ENCODE results near the gene SNAP47. TPM values are rescaled to one million over a fixed set of nuclear protein-coding genes. Genes with fewer than 3 reads are reported as not detected.

Gene SNAP47
- total RNA-seq, 1 donor from 2014 or later, result 24.2 TPM

DNA sequence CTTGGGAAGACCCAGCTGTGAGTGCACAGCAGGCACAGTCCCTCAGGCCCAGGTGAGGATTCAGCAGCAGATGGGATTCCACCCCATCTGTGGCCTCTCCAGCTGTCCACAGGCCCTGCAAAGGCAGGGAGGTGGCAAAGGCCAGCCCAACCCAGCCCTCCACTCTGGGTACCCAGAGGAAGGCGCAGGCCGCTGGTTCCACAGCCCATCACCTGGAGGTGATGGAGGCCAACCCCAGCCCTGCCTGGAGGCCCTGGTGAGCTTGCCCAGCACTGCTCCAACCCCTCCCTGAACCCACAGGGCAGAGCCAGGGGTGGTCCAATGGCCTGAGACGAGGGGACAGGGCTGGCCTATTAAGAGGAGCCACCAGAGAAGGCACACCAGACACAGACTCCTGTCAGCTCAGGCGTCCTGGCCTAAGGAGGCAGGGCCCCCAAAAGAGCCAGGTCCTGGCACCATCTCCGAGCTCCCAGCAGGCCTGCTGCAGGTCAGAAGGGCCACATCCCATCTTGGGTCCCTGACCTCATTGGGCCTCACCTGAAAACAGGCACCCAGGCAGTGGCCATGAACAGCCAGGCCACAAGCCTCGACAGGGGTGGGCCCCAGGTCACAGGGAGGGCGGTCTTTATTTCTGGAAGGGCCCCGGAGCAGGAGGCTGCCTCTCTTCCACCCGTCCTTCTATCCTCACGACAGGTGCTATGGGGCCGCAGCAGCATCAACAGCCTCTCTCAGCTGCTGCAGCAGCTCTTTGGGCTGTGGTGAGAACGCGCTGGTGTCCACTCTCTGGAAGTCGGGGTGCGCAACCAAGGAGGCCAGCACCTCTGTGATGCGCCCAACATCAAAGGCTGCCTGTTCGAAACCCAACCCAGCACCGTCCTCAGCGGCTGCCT is 3.3 kb upstream of the SNAP47 start:
- intact Hi-C loops (cut with micrococcal nuclease), result loop anchor here (5.0 kb wide), 1 partner anchor 545 kb away; no protein-coding TSS in a partner anchor
- ChIA-PET POLR2A (no interaction called here), CTCF (no interaction called here)
- no peak overlapping the region for H3K27ac Mint-ChIP-seq
- H3K36me3 Mint-ChIP-seq (ENCODE audit: low read depth), result peaks cover 18% of the 10 kb centered on the region
- ATAC-seq (ENCODE audit: low read depth) (no peak), DNase-seq (no peak)
- peaks cover 60% of the 10 kb centered on the region for H3K4me1 Mint-ChIP-seq
- H3K9me3 Mint-ChIP-seq, result no peaks in the 10 kb centered on the region
- no peak overlapping the region for H3K4me3 Mint-ChIP-seq
- TF ChIP-seq, protein P1, sequence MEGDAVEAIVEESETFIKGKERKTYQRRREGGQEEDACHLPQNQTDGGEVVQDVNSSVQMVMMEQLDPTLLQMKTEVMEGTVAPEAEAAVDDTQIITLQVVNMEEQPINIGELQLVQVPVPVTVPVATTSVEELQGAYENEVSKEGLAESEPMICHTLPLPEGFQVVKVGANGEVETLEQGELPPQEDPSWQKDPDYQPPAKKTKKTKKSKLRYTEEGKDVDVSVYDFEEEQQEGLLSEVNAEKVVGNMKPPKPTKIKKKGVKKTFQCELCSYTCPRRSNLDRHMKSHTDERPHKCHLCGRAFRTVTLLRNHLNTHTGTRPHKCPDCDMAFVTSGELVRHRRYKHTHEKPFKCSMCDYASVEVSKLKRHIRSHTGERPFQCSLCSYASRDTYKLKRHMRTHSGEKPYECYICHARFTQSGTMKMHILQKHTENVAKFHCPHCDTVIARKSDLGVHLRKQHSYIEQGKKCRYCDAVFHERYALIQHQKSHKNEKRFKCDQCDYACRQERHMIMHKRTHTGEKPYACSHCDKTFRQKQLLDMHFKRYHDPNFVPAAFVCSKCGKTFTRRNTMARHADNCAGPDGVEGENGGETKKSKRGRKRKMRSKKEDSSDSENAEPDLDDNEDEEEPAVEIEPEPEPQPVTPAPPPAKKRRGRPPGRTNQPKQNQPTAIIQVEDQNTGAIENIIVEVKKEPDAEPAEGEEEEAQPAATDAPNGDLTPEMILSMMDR (IDR thresholded peaks at IDR 0.05), result no peak
- no peaks in the 10 kb centered on the region for H3K27me3 Mint-ChIP-seq

- intact Hi-C loops (cut with micrococcal nuclease), result loop anchor here (5.0 kb wide), 1 partner anchor 545 kb away; no protein-coding TSS in a partner anchor
- POLR2A ChIA-PET, result interaction anchor here (0.5 kb wide), 1 partner anchor 1670 kb away, joined by 4 read pairs; no protein-coding TSS in a partner anchor
- peaks cover 18% of the 10 kb centered on the region for H3K36me3 Mint-ChIP-seq (ENCODE audit: low read depth)
- TF ChIP-seq, protein P1 (IDR thresholded peaks at IDR 0.05), result no peak
- no peak for ATAC-seq (ENCODE audit: low read depth)
- no peak overlapping the region for H3K4me3 Mint-ChIP-seq
- H3K27me3 Mint-ChIP-seq, result no peaks in the 10 kb centered on the region
- DNase-seq, result no peak
- H3K27ac Mint-ChIP-seq, result no peak overlapping the region
- H3K9me3 Mint-ChIP-seq, result no peaks in the 10 kb centered on the region
- peaks cover 54% of the 10 kb centered on the region for H3K4me1 Mint-ChIP-seq
- CTCF ChIA-PET, result no interaction called here
These were observed 2.5 kb upstream of the SNAP47 start for GRCh38 chr1:227732586-227733308.

GRCh38 chr1:227733309-227733705 is 1.9 kb upstream of the SNAP47 start:
- ChIA-PET POLR2A (interaction anchor here (0.5 to 2.1 kb wide), 2 partner anchors 170 to 1538 kb away, joined by 3 to 6 read pairs; partner anchors contain the start of gene ZNF678), CTCF (no interaction called here)
- Mint-ChIP-seq H3K4me3 (peak overlapping the region; percentile 87), H3K36me3 (ENCODE audit: low read depth) (peaks cover 18% of the 10 kb centered on the region), H3K4me1 (peaks cover 49% of the 10 kb centered on the region), H3K27ac (no peak overlapping the region), H3K27me3 (no peaks in the 10 kb centered on the region), H3K9me3 (no peaks in the 10 kb centered on the region)
- intact Hi-C loops (cut with micrococcal nuclease), result loop anchor here (5.0 kb wide), 1 partner anchor 544 kb away; no protein-coding TSS in a partner anchor
- TF ChIP-seq, protein P1 (IDR thresholded peaks at IDR 0.05), result no peak
- no peak for DNase-seq
- no peak for ATAC-seq (ENCODE audit: low read depth)

- CTCF ChIA-PET, result no interaction called here
- Mint-ChIP-seq H3K9me3 (no peaks in the 10 kb centered on the region), H3K36me3 (ENCODE audit: low read depth) (peaks cover 18% of the 10 kb centered on the region), H3K27me3 (no peaks in the 10 kb centered on the region), H3K4me1 (peaks cover 44% of the 10 kb centered on the region), H3K27ac (no peak overlapping the region), H3K4me3 (peak overlapping the region; percentile 87)
- POLR2A ChIA-PET, result interaction anchor here (0.5 to 2.1 kb wide), 6 partner anchors 12 to 1538 kb away, joined by 3 to 6 read pairs (median 4); partner anchors contain the start of genes IBA57 and ZNF678
- DNase-seq, result no peak
- intact Hi-C loops (cut with micrococcal nuclease), result loop anchor here (2.0 to 5.0 kb wide), 2 partner anchors 191 to 543 kb away; no protein-coding TSS in a partner anchor
- ATAC-seq (ENCODE audit: low read depth), result no peak
- TF ChIP-seq, protein P1 (IDR thresholded peaks at IDR 0.05), result no peak
These were observed 1.3 kb upstream of the SNAP47 start for GRCh38 chr1:227733751-227734545.
